Femur (tissue), 1 donor: ENCODE results near the gene MGAM2.

Experiments used
- DNase-seq: peaks from one replicate; pipeline ENCODE4 v3.0.0-alpha.2; 2017

The MGAM2 gene

GRCh38 chr7:142123184-142123583, 11.7 kb downstream of the MGAM2 start:
- DNase-seq, result no peak

- no peak for DNase-seq
Observed at GRCh38 chr7:142125256-142125955, 13.9 kb downstream of the MGAM2 start.

- DNase-seq, result no peak
Observed at GRCh38 chr7:142130267-142130666, 18.7 kb downstream of the MGAM2 start.

- no peak for DNase-seq
Observed at GRCh38 chr7:142131439-142132185, 20.1 kb downstream of the MGAM2 start.

GRCh38 chr7:142133731-142134148, 22.2 kb downstream of the MGAM2 start:
- DNase-seq, result no peak

- DNase-seq, result no peak
Observed at GRCh38 chr7:142134909-142135308, 23.4 kb downstream of the MGAM2 start.

- no peak for DNase-seq
Observed at GRCh38 chr7:142138996-142139395, 27.5 kb downstream of the MGAM2 start.

- no peak for DNase-seq
Observed at GRCh38 chr7:142139597-142140400, 28.3 kb downstream of the MGAM2 start.

- no peak for DNase-seq
Observed at GRCh38 chr7:142140401-142140959, 29.0 kb downstream of the MGAM2 start.

- no peak for DNase-seq
Observed at GRCh38 chr7:142142702-142143101, 31.2 kb downstream of the MGAM2 start.

- no peak for DNase-seq
Observed at GRCh38 chr7:142146124-142146523, 34.6 kb downstream of the MGAM2 start.

GRCh38 chr7:142150356-142150755, 38.8 kb downstream of the MGAM2 start:
- no peak for DNase-seq

- no peak for DNase-seq
Observed at GRCh38 chr7:142150869-142151268, 39.4 kb downstream of the MGAM2 start.

GRCh38 chr7:142152076-142152475, 40.6 kb downstream of the MGAM2 start:
- DNase-seq, result no peak

GRCh38 chr7:142153400-142153799, 41.9 kb downstream of the MGAM2 start:
- DNase-seq, result no peak

- DNase-seq, result no peak
Observed at GRCh38 chr7:142158736-142159496, 47.4 kb downstream of the MGAM2 start.

- no peak for DNase-seq
Observed at GRCh38 chr7:142161921-142162320, 50.4 kb downstream of the MGAM2 start.

- no peak for DNase-seq
Observed at GRCh38 chr7:142168746-142169145, 57.2 kb downstream of the MGAM2 start.

- no peak for DNase-seq
Observed at GRCh38 chr7:142172932-142173331, 61.4 kb downstream of the MGAM2 start.

GRCh38 chr7:142174441-142174840, 62.9 kb downstream of the MGAM2 start:
- DNase-seq, result no peak

- no peak for DNase-seq
Observed at GRCh38 chr7:142175594-142175993, 64.1 kb downstream of the MGAM2 start.

- DNase-seq, result no peak
Observed at GRCh38 chr7:142176901-142177300, 65.4 kb downstream of the MGAM2 start.

- no peak for DNase-seq
Observed at GRCh38 chr7:142177869-142178268, 66.4 kb downstream of the MGAM2 start.
